ENCODE results near the gene PLCD1. TPM values are rescaled to one million over a fixed set of nuclear protein-coding genes. Genes with fewer than 3 reads are reported as not detected.

Gene PLCD1
- total RNA-seq, 2 donors from 2014 or later, result 7.9 to 12.2 TPM

DNA sequence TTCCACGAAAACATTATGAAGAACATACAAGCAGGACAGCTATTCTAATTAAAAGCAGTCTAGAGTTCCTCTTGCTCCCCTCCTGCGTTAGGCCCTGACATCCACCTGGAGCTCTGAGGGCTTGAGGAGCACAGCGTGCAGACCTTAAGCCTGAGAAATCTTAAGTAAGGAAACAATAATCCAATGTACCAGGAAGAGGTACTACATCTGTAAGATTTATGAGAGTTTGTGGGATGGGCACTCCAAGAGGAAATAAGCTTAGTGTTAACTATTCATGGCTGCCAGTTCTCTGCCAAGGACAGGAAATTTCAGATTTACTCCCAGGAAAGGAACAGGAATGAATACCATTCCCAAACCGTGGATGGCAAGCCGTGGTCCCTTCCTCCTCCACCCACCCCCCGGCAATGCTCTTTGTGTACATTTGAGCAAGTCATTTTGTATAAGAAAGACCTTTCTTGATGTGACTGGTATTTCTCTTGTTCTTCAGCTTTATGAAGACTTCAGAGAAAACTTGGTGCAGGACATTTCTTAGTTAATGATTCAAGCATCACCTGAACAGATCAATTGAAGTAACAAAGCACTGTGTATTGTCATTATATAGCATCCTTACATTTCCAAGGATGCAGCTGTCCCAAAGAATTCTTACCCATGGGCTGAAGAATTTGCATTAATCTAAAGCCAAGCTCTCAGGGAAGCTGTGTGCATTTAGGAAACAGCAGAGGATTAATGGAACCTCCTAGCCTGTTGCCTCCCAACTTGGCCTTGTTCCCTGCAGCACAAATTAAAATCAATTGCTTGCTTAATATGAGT is 67.6 kb downstream of the PLCD1 start:
- no peak for ATAC-seq
- peaks cover 53% of the 10 kb centered on the region for H3K4me1 ChIP-seq
- no peaks in the 10 kb centered on the region for H3K9me3 ChIP-seq
- TF ChIP-seq, protein P1, sequence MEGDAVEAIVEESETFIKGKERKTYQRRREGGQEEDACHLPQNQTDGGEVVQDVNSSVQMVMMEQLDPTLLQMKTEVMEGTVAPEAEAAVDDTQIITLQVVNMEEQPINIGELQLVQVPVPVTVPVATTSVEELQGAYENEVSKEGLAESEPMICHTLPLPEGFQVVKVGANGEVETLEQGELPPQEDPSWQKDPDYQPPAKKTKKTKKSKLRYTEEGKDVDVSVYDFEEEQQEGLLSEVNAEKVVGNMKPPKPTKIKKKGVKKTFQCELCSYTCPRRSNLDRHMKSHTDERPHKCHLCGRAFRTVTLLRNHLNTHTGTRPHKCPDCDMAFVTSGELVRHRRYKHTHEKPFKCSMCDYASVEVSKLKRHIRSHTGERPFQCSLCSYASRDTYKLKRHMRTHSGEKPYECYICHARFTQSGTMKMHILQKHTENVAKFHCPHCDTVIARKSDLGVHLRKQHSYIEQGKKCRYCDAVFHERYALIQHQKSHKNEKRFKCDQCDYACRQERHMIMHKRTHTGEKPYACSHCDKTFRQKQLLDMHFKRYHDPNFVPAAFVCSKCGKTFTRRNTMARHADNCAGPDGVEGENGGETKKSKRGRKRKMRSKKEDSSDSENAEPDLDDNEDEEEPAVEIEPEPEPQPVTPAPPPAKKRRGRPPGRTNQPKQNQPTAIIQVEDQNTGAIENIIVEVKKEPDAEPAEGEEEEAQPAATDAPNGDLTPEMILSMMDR (IDR thresholded peaks at IDR 0.05), result no peak
- no peak for TF ChIP-seq POLR2A (IDR thresholded peaks at IDR 0.05)
- intact Hi-C loops (cut with DNase I), result no loop called here
- DNase-seq, result no peak
- 49 to 57% methylated on average over 6 of the region's 6 CpGs for WGBS, 2 donors
- H3K36me3 ChIP-seq (replicated peaks in 1 of 2; ENCODE audit: insufficient read depth in 1 of 2, low read depth in 2 of 2), result no peaks in the 10 kb centered on the region
- no peak overlapping the region for H3K4me3 ChIP-seq
- peak overlapping the region in 3 of 4 donors; percentile 14 to 75 (median 51) for H3K27ac ChIP-seq
- no peaks in the 10 kb centered on the region for H3K27me3 ChIP-seq

DNA sequence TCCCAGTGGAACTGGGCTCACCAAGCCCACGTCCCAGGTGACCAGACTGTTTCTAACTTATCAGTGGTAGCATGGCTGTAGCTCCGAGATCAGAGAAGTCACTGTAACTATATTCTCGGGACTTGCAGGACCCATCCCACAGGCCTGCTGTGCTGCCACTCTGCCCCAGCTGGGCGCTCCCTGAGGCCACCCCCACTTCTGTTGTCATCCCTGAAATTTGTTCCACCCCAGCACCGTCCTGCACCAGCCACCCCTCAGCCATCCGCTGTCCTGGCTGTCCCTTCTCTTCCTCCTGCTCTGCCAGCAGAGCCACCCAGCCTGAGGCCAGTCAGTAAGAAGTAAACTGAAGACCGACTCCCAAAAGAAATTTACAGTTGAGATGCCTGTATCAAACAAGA is 71.9 kb downstream of the PLCD1 start:
- Histone ChIP-seq H3K27ac (no peak overlapping the region), H3K27me3 (no peaks in the 10 kb centered on the region), H3K4me3 (no peak overlapping the region), H3K36me3 (replicated peaks in 1 of 2; ENCODE audit: insufficient read depth in 1 of 2, low read depth in 2 of 2) (no peaks in the 10 kb centered on the region), H3K4me1 (peaks cover 21% of the 10 kb centered on the region), H3K9me3 (no peaks in the 10 kb centered on the region)
- intact Hi-C loops (cut with DNase I), result no loop called here
- no peak for TF ChIP-seq POLR2A (IDR thresholded peaks at IDR 0.05)
- TF ChIP-seq, protein P1 (IDR thresholded peaks at IDR 0.05), result no peak
- ATAC-seq (no peak), DNase-seq (no peak)
- WGBS, 2 donors, result 81 to 86% methylated on average over 7 of the region's 7 CpGs

Small RNAs within 50 kb of the gene (microRNA-seq; reads per million reads assigned to microRNA genes)
- 17.1 to 20.9 reads per million in 2 donors for gene MIR26A1 (ENCODE audit: borderline number of aligned reads in 2 of 2, borderline replicate concordance in 2 of 2)

Small RNAs within 50 kb of the gene (small RNA-seq; reads per million reads assigned to genes)
- 0.14 reads per million for gene MIR26A1
- gene RF00019, result not detected

Other genes with a start within 250 kb of the PLCD1 start
- 10 to 100 TPM; 23.6 to 25.4 TPM for gene CTDSPL, start 167.8 kb downstream of the PLCD1 start, total RNA-seq
- 10 to 100 TPM in 1 of 2 donors, 1 to 10 TPM in 1; 3.6 to 10.4 TPM for gene VILL, start 38.9 kb downstream of the PLCD1 start, total RNA-seq
- 1 to 10 TPM in 1 of 2 donors, under 1 TPM in 1; 0.78 to 1.3 TPM for gene DLEC1, start 9.6 kb upstream of the PLCD1 start, total RNA-seq
- gene ACAA1, start 107.5 kb upstream of the PLCD1 start, total RNA-seq, result 10 to 100 TPM; 91.8 to 92.6 TPM
- gene MYD88, start 109.0 kb upstream of the PLCD1 start, total RNA-seq, result 10 to 100 TPM; 11.9 to 33.3 TPM
- 10 to 100 TPM; 16.1 to 23.7 TPM for gene OXSR1, start 135.9 kb upstream of the PLCD1 start, total RNA-seq
- under 1 TPM in 1 of 2 donors, not detected in 1; 0.52 TPM for gene SLC22A13, start 236.2 kb upstream of the PLCD1 start, total RNA-seq

Data from body of pancreas (tissue), 4 donors.